ENCODE measurements around the gene BAIAP2.

The BAIAP2 gene

GRCh38 chr17:81132197-81132540 lies 97.2 kb downstream of the BAIAP2 start:
- TF ChIP-seq BACH2 (CRISPR knock-in tag; IDR thresholded peaks at IDR 0.05; ENCODE audit: borderline replicate concordance): no peak
- no peak for TF ChIP-seq CSRNP3 (CRISPR knock-in tag; IDR thresholded peaks at IDR 0.05)
- TF ChIP-seq ZNF8 (CRISPR knock-in tag; IDR thresholded peaks at IDR 0.05): no peak
- no peak for TF ChIP-seq CSDC2 (CRISPR knock-in tag; IDR thresholded peaks at IDR 0.05)
- no peak for TF ChIP-seq ZFP3 (CRISPR knock-in tag; IDR thresholded peaks at IDR 0.05)
- no peak for TF ChIP-seq TOX (CRISPR knock-in tag; IDR thresholded peaks at IDR 0.05; ENCODE audit: borderline replicate concordance)
- TF ChIP-seq ZNF565 (CRISPR knock-in tag; conservative IDR thresholded peaks at IDR 0.05; ENCODE audit: low read depth): no peak
- no peak for TF ChIP-seq RARB (CRISPR knock-in tag; IDR thresholded peaks at IDR 0.05)
- no peak for TF ChIP-seq GLIS3 (CRISPR knock-in tag; IDR thresholded peaks at IDR 0.05)
- TF ChIP-seq POU6F1 (CRISPR knock-in tag; IDR thresholded peaks at IDR 0.05; ENCODE audit: borderline replicate concordance, low read depth): no peak
- TF ChIP-seq PATZ1 (CRISPR knock-in tag; IDR thresholded peaks at IDR 0.05; ENCODE audit: borderline replicate concordance): no peak
- TF ChIP-seq ARNTL (CRISPR knock-in tag; IDR thresholded peaks at IDR 0.05; ENCODE audit: borderline replicate concordance, low read depth): no peak
- TF ChIP-seq CREB5 (CRISPR knock-in tag; IDR thresholded peaks at IDR 0.05; ENCODE audit: low read depth): no peak
- no peak for TF ChIP-seq ZC3H10 (CRISPR knock-in tag; IDR thresholded peaks at IDR 0.05)
- TF ChIP-seq ZNF70 (CRISPR knock-in tag; IDR thresholded peaks at IDR 0.05): no peak
- ATAC-seq: no peak

GRCh38 chr17:81132770-81133723 lies 98.1 kb downstream of the BAIAP2 start:
- ATAC-seq: no peak
- TF ChIP-seq ZFP30 (CRISPR knock-in tag; IDR thresholded peaks at IDR 0.05) (no peak), CREB5 (CRISPR knock-in tag; IDR thresholded peaks at IDR 0.05; ENCODE audit: low read depth) (no peak), PPARA (CRISPR knock-in tag; IDR thresholded peaks at IDR 0.05; ENCODE audit: borderline replicate concordance) (no peak), ARNTL (CRISPR knock-in tag; IDR thresholded peaks at IDR 0.05; ENCODE audit: borderline replicate concordance, low read depth) (no peak), TOX (CRISPR knock-in tag; IDR thresholded peaks at IDR 0.05; ENCODE audit: borderline replicate concordance) (no peak), ZNF70 (CRISPR knock-in tag; IDR thresholded peaks at IDR 0.05) (no peak), BACH2 (CRISPR knock-in tag; IDR thresholded peaks at IDR 0.05; ENCODE audit: borderline replicate concordance) (no peak), TSHZ2 (CRISPR knock-in tag; IDR thresholded peaks at IDR 0.05) (no peak), RARB (CRISPR knock-in tag; IDR thresholded peaks at IDR 0.05) (no peak), ESRRG (CRISPR knock-in tag; IDR thresholded peaks at IDR 0.05) (no peak), GLIS3 (CRISPR knock-in tag; IDR thresholded peaks at IDR 0.05) (no peak), ZNF565 (CRISPR knock-in tag; conservative IDR thresholded peaks at IDR 0.05; ENCODE audit: low read depth) (no peak), ZNF8 (CRISPR knock-in tag; IDR thresholded peaks at IDR 0.05) (no peak), ZC3H10 (CRISPR knock-in tag; IDR thresholded peaks at IDR 0.05) (no peak), ZFP3 (CRISPR knock-in tag; IDR thresholded peaks at IDR 0.05) (no peak), CSDC2 (CRISPR knock-in tag; IDR thresholded peaks at IDR 0.05) (no peak), ISL1 (CRISPR knock-in tag; IDR thresholded peaks at IDR 0.05) (no peak), SNAI2 (CRISPR knock-in tag; IDR thresholded peaks at IDR 0.05) (no peak), PATZ1 (CRISPR knock-in tag; IDR thresholded peaks at IDR 0.05; ENCODE audit: borderline replicate concordance) (no peak)
